Measurements from ENCODE around the gene VPS54.

VPS54 gene

GRCh38 chr2:63893163-63893562, 126.1 kb downstream of the VPS54 start:
- FAIRE-seq: no peak

- no peak for FAIRE-seq
Measured at GRCh38 chr2:63891488-63892030, 127.7 kb downstream of the VPS54 start.

GRCh38 chr2:63890678-63891077, 128.6 kb downstream of the VPS54 start:
- no peak for FAIRE-seq

GRCh38 chr2:63888490-63889402, 130.5 kb downstream of the VPS54 start:
- FAIRE-seq: peak; percentile 76

GRCh38 chr2:63888053-63888452, 131.2 kb downstream of the VPS54 start:
- no peak for FAIRE-seq

- FAIRE-seq: no peak
Measured at GRCh38 chr2:63886445-63886844, 132.8 kb downstream of the VPS54 start.

GRCh38 chr2:63882395-63883105, 136.7 kb downstream of the VPS54 start:
- no peak for FAIRE-seq

GRCh38 chr2:63881205-63881604, 138.0 kb downstream of the VPS54 start:
- no peak for FAIRE-seq

- no peak for FAIRE-seq
Measured at GRCh38 chr2:63880625-63881024, 138.6 kb downstream of the VPS54 start.

GRCh38 chr2:63879876-63880433, 139.3 kb downstream of the VPS54 start:
- no peak for FAIRE-seq

GRCh38 chr2:63878486-63878885, 140.7 kb downstream of the VPS54 start:
- FAIRE-seq: no peak

- FAIRE-seq: no peak
Measured at GRCh38 chr2:63876311-63876710, 142.9 kb downstream of the VPS54 start.

GRCh38 chr2:63875559-63876245, 143.5 kb downstream of the VPS54 start:
- FAIRE-seq: no peak

GRCh38 chr2:63875131-63875527, 144.1 kb downstream of the VPS54 start:
- no peak for FAIRE-seq

GRCh38 chr2:63874204-63875130, 144.8 kb downstream of the VPS54 start:
- FAIRE-seq: no peak

- no peak for FAIRE-seq
Measured at GRCh38 chr2:63872571-63873328, 146.5 kb downstream of the VPS54 start.

GRCh38 chr2:63871864-63872263, 147.4 kb downstream of the VPS54 start:
- FAIRE-seq: no peak

GRCh38 chr2:63870679-63871078, 148.5 kb downstream of the VPS54 start:
- no peak for FAIRE-seq

- FAIRE-seq: no peak
Measured at GRCh38 chr2:63866009-63866709, 153.1 kb downstream of the VPS54 start.

GRCh38 chr2:63865159-63865799, 153.9 kb downstream of the VPS54 start:
- no peak for FAIRE-seq

Measured in G401.6 (cell line).